GM18511 (cell line): ENCODE measurements around the gene TSPAN4.

Source experiments
- ATAC-seq: cut with Tn5 transposase; IDR thresholded peaks from one replicate; pipeline ENCODE4 v1.9.1; 2021; ENCODE audit warnings: mild to moderate bottlenecking, moderate library complexity; ENCODE audit not compliant: unreplicated experiment

Gene TSPAN4

DNA sequence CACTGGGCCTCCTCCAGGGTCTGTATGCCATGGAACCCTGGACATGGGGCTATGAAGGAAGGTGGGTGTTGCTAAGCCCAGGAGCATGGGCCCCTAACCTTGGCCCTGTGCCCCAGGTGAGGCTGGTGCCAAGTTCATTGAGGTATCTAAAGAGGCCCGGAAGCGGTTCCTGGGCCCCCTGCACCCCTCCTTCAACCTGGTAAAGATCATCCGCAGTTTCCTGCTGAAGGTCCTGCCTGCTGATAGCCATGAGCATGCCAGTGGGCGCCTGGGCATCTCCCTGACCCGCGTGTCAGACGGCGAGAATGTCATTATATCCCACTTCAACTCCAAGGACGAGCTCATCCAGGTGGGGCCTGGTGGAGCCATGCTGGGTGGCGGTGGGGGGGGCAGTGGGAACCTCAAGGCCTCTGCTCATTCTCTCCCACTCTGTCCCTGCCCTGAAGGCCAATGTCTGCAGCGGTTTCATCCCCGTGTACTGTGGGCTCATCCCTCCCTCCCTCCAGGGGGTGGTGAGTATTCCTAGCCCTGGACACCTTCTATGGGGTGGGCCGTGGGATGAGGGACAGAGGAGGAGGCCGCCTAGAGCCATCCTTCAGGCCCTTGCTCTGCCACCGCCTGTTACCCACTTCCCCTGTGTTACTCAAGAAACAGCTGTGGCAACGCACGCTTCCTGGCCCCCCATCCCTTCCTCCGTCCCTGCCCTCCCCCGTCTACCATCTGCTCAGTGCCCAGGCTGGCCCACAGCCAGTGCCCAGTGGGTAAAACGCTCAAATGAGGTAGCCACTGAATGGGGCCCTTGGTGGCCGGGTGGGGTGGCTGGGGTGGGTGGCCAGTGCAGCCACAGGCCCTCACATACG, 20.9 kb upstream of the TSPAN4 start:
- no peak for ATAC-seq

DNA sequence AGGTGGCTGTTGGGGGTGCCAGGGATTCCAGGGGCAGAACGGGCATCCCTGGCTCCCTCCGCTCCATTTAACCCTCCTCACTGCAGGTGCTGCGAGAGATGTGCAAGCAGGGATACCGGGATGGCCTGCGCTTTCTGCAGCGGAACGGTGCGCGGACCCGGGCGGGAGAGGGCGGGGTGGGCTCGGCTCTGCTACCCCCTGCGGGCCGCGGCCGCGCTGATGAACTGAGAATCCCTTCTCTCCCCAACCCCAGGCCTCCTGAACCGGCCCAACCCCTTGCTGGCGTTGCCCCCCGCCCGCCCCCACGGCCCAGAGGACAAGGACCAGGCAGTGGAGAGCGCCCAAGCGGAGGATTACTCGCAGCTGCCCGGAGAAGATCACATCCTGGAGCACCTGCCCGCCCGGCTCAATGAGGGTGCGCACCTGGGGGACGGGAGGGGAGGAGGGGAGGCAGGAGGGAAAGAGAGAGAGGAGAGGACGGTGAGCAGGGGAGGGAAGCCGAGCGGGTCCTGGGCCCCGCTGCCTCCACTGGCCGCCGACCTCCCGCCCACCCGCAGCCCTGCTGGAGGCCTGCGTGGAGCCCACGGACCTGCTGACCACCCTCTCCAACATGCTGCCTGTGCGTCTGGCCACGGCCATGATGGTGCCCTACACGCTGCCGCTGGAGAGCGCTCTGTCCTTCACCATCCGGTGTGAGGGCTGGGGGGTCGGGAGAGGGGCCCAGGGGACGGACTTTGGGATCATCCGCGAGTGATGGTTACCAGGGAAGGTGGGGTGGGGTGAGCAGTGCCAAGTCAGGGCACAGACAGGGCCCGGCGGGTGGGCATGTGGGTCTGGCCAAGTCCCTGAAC, 19.0 kb upstream of the TSPAN4 start:
- ATAC-seq: no peak

DNA sequence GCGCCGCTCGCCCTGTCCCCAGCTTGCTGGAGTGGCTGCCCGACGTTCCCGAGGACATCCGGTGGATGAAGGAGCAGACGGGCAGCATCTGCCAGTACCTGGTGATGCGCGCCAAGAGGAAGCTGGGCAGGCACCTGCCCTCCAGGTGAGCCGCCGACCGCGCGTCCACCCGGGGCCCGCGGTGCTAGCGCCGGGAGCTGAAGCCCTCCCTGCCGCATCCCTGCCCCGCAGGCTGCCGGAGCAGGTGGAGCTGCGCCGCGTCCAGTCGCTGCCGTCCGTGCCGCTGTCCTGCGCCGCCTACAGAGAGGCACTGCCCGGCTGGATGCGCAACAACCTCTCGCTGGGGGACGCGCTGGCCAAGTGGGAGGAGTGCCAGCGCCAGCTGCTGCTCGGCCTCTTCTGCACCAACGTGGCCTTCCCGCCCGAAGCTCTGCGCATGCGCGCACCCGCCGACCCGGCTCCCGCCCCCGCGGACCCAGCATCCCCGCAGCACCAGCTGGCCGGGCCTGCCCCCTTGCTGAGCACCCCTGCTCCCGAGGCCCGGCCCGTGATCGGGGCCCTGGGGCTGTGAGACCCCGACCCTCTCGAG, 18.3 kb upstream of the TSPAN4 start:
- ATAC-seq: no peak

DNA sequence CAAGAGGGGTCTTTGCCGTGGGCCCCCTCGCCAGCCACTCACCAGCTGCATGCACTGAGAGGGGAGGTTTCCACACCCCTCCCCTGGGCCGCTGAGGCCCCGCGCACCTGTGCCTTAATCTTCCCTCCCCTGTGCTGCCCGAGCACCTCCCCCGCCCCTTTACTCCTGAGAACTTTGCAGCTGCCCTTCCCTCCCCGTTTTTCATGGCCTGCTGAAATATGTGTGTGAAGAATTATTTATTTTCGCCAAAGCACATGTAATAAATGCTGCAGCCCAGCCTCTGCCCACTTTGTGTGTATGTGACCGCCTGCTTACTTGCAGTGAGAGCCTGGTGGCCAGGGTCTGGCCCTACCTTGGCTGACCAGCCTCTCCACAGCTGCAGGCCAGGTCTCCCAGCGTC, 17.7 kb upstream of the TSPAN4 start:
- ATAC-seq: no peak

DNA sequence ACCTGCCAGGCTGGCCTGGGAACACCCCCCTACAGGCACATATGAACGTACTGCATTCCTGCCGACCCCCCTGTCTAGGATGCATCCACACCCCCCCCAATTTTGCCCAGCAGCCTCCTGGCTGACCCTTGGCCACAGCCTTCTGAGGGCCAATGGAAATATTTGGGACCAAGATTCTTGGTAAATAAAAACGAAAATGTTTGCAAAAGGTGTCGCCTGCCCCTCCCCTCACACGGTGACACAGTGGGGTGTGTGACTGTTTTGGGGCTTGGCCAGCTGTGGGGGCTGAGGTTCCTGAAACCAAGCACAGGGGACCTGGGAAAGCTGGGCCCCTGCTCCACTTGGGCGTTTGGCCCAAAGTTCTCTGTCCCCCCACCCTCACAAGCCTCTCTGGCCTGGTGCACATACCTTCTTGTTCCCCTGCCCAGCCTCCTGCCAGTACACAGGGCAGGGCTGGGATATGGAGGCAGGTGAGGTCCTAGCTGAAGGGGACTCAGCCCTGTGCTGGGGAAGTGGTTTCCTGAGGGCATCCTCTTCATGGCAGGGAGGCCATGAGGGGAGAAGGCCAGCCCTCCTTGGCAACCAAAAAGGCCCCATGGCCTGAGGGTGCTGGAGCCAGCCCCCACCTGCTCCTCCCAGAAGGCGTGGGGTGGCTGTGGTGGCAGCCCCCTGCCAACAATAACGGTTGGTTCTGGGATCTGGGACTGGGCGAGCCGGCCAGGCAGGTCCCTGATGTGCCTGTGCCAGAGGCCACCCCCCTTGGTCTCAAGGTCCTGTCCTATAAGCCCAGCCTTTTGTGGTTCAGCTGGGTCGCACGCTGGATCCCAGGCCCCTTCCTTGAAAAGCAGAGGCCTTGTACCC, 17.1 kb upstream of the TSPAN4 start:
- ATAC-seq: no peak

GRCh38 chr11:826227-826621, 16.4 kb upstream of the TSPAN4 start:
- no peak for ATAC-seq

GRCh38 chr11:826836-827145, 15.9 kb upstream of the TSPAN4 start:
- no peak for ATAC-seq

GRCh38 chr11:827146-827896, 15.3 kb upstream of the TSPAN4 start:
- ATAC-seq: no peak

- no peak for ATAC-seq
These were observed 14.8 kb upstream of the TSPAN4 start, which contains the start of gene CRACR2B for GRCh38 chr11:827897-828192. Gene CRACR2B, plus strand, starts transcription at chr11:827919. Its CDS starts 689 bp downstream, at chr11:828608.

DNA sequence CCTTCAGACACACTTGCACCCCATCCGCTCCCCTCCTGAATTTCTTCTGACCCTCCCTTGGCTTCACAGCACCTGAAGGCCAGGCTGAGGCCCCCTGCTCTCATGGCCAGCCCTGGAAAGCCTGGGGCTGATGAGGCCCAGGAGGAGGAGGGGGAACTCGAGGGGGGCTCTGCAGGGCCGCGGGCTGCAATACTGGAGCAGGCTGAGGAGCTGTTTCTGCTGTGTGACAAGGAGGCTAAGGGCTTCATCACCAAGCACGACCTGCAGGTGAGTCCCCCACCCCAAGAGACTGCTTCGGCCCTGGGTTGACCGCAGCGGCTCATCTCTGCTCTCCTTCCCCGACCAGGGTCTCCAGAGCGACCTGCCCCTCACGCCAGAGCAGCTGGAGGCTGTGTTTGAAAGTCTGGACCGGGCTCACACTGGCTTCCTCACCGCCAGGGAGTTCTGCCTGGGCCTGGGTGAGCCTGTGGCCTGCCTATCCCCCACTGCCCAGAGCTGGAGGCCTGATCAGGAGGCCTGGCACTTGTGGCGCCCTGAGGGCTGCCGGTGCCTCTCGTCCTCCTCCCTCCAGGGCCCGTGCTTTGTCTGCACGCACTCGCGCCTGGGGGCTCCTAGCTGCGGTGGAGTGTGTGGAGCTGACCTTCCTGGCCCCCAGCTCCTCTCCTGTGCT, 14.0 kb upstream of the TSPAN4 start:
- ATAC-seq: no peak

- ATAC-seq: no peak
These were observed 13.3 kb upstream of the TSPAN4 start for GRCh38 chr11:829176-829846.

- peak; percentile 2 for ATAC-seq
These were observed 12.8 kb upstream of the TSPAN4 start for GRCh38 chr11:829847-830294.

DNA sequence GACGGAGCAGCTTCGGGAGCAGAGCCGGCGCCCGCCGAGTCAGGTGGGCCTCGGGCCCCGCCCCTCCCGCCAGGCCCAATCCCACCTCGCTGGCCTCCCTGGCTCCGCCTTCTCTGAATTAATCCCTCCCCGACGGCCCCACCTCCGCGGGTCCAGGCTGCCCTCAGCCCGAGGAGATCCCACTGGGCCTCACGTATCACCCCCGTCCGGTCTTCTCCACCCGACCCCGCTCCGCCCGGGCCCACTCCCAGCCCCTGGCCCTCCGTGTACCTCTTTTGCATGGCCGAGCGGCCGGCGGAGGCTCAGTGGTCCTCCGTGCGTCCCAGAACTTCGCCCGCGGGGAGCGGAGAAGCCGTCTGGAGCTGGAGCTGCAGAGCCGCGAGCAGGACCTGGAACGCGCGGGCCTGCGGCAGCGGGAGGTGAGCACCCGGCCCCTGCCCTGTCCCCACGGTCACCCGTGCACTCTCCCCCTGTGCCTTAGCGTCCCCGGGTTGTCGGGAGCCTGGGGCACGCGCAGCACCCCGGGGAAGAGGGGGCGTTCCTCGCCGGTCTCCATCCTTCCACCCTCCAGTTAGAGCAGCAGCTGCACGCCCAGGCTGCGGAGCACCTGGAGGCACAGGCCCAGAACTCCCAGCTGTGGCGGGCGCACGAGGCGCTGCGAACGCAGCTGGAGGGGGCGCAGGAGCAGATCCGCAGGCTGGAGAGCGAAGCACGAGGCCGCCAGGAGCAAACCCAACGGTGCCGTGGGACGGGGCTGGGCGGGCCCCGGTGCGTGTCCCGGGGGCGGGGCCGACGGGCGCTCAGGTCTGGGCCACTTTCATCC, 12.1 kb upstream of the TSPAN4 start:
- peak; percentile 29 for ATAC-seq

- ATAC-seq: no peak
These were observed 11.4 kb upstream of the TSPAN4 start for GRCh38 chr11:831118-831864.

GRCh38 chr11:831961-832528, 10.6 kb upstream of the TSPAN4 start:
- no peak for ATAC-seq

DNA sequence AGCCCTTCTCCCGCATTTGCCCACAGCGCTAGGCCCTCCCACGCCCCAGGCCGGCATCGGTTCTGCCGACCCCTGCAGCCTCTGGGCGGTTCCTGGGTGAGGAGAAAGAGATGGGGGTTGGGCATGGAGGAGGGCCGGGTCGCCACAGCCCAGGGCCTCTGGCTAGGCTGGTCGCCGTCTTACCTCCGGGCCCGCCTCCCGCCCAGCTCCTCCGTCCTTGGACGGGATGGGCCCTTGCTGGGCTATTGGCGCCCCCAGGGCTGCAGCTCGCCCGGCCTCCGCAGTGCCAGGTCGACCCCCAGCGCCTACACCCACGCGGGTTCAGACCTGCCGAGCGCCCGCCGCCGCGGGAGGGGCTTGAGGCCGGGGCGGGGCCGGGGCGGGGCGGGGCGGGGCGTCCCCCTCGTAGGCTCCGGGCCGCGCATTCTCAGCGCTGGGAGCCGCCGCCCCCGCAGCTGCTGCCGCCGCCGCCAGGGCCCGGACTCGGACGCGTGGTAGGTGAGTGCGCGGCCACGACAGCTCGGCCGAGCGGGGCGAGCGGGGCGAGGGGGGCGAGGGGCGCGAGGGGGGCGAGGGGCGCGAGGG, 10.0 kb upstream of the TSPAN4 start, which contains the start of gene CD151:
Gene CD151 (plus strand): TSS at position 424 of the 585 bp plus-strand sequence. CDS start 3,118 bp downstream, outside the sequence.
- ATAC-seq: no peak
